ENCODE results near the gene FAM219A. TPM values are rescaled to one million over a fixed set of nuclear protein-coding genes. Genes with fewer than 3 reads are reported as not detected.
A peak's percentile ranks its signal among the peaks of the same experiment; 100 is the strongest.

FAM219A gene
- total RNA-seq, 1 experiment from 2014 or later = 17.1 TPM

DNA sequence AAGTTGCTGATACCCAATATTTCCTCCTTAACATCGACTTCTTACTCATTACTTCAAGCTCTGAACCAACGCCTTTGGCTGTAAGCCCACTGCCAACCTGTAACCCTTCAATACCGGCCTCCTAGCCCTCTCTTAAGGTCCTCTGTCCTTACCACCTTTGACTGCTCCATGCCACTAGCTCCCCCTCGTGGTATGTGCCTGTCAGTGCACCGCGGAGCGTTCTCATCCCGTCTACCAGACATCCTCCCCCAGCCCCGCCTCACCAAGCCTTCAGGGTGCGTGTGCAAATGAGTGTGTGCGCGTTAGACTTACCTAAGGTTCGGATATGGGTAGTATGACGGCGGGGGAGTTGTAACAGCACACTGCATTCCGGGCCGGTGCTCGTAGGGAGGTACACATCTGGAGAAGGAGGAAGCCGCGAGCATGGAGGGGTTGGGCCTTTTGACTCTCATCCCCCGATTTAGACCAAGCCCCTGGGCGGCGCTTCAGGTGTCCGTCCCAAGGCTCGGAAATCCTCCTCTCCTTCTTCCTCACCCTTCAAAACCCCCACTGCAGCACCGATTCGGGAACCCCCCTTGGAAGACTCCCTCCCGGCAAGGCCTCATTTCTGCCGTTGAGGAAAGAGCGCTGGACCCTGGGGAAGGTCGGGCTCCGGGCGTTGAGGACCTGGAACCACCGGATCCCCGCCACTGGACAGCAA is 78.9 kb downstream of the FAM219A start:
- DNase-seq (peak; percentile 86), ATAC-seq (peak; percentile 30)
- Histone ChIP-seq H3K4me3 (ENCODE audit: low read length) (peak overlapping the region; percentile 56), H3K4me1 (ENCODE audit: insufficient read depth, low read length) (peaks cover 14% of the 10 kb centered on the region), H3K27ac (ENCODE audit: low read length) (no peak overlapping the region), H3K27me3 (ENCODE audit: low read length) (no peaks in the 10 kb centered on the region), H3F3A (ENCODE audit: low read length, unreplicated experiment) (no peaks in the 10 kb centered on the region), H3K9me3 (ENCODE audit: low read length) (no peaks in the 10 kb centered on the region), H3K9me2 (replicated peaks; ENCODE audit: low read length) (no peaks in the 10 kb centered on the region), H3K79me2 (ENCODE audit: low read length) (no peaks in the 10 kb centered on the region), H4K20me1 (ENCODE audit: low read length) (no peaks in the 10 kb centered on the region), H3K9ac (ENCODE audit: low read length) (no peak overlapping the region), H3K4me2 (ENCODE audit: low read length) (peak overlapping the region; percentile 81), H3K36me3 (ENCODE audit: low read depth, low read length) (no peaks in the 10 kb centered on the region), H2AFZ (ENCODE audit: low read length) (peak overlapping the region; percentile 76)
- CTCF ChIA-PET = interaction anchor here (0.6 to 1.0 kb wide), 2 partner anchors 124 to 431 kb away, joined by 3 to 4 read pairs; no protein-coding TSS in a partner anchor
- intact Hi-C loops (cut with micrococcal nuclease) = loop anchor here (2.0 kb wide), 1 partner anchor 123 kb away; no protein-coding TSS in a partner anchor
- POLR2A ChIA-PET (ENCODE audit: unreplicated experiment) = interaction anchor here (0.5 to 0.7 kb wide), 3 partner anchors 44 to 1869 kb away, joined by 3 to 6 read pairs (median 4); no protein-coding TSS in a partner anchor
- TF ChIP-seq EZH2phosphoT487 (IDR thresholded peaks at IDR 0.05; ENCODE audit: borderline replicate concordance, low read length) (no peak), EZH2 (IDR thresholded peaks at IDR 0.05; ENCODE audit: low read length, unreplicated experiment) (no peak), CTCF (conservative IDR thresholded peaks at IDR 0.05; ENCODE audit: low read depth, low read length) (peak; percentile 91)
- no TSS peak for BruUV-seq (replicated peaks)

DNA sequence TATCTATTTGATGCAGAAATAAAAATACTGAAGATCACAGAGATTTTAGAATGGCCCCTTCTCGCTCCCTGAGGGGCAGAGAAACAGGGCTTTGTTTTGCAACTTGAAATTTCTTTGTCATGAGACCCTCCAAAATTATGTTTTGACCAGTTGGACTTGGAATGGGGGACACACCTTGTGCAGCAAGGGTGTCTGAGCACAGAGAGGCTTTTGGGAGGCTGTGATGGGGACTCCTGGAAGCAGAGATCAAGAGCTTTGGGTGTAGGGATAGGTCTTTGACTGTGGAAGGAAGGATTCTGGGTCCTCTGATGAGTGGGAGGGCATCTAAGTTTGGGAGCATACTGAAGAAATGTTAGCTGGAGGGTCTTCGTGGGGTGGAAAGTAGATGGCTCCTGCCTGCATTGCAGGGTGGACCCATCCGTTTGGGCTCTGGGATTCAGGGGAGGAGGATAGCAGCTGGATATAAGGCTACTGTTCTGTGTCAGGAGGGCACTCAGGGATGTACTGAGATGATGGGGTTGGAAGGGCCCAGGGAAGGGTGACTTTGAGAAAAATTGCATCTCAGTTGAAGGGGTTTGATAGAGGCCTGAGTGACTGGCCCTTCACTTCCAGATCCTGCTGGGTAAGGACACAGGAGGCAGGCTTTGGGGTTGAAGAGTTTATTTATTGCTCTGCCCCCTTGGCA is 79.9 kb downstream of the FAM219A start:
- Histone ChIP-seq H3K27me3 (ENCODE audit: low read length) (no peaks in the 10 kb centered on the region), H3K9me3 (ENCODE audit: low read length) (no peaks in the 10 kb centered on the region), H3K27ac (ENCODE audit: low read length) (no peak overlapping the region), H3K4me2 (ENCODE audit: low read length) (no peak overlapping the region), H3K9ac (ENCODE audit: low read length) (no peak overlapping the region), H3F3A (ENCODE audit: low read length, unreplicated experiment) (no peaks in the 10 kb centered on the region), H4K20me1 (ENCODE audit: low read length) (no peaks in the 10 kb centered on the region), H3K9me2 (replicated peaks; ENCODE audit: low read length) (no peaks in the 10 kb centered on the region), H3K4me1 (ENCODE audit: insufficient read depth, low read length) (peaks cover 14% of the 10 kb centered on the region), H3K79me2 (ENCODE audit: low read length) (no peaks in the 10 kb centered on the region), H3K36me3 (ENCODE audit: low read depth, low read length) (no peaks in the 10 kb centered on the region), H2AFZ (ENCODE audit: low read length) (no peak overlapping the region), H3K4me3 (ENCODE audit: low read length) (no peak overlapping the region)
- ChIA-PET CTCF (interaction anchor here (0.6 to 1.0 kb wide), 2 partner anchors 124 to 430 kb away, joined by 3 to 4 read pairs; no protein-coding TSS in a partner anchor), POLR2A (ENCODE audit: unreplicated experiment) (interaction anchor here (0.6 to 0.7 kb wide), 2 partner anchors 43 to 438 kb away, joined by 3 to 6 read pairs; no protein-coding TSS in a partner anchor)
- no TSS peak for BruUV-seq (replicated peaks)
- intact Hi-C loops (cut with micrococcal nuclease) = loop anchor here (2.0 kb wide), 1 partner anchor 122 kb away; no protein-coding TSS in a partner anchor
- ATAC-seq (no peak), DNase-seq (no peak)
- TF ChIP-seq CTCF (conservative IDR thresholded peaks at IDR 0.05; ENCODE audit: low read depth, low read length) (no peak), EZH2 (IDR thresholded peaks at IDR 0.05; ENCODE audit: low read length, unreplicated experiment) (no peak), EZH2phosphoT487 (IDR thresholded peaks at IDR 0.05; ENCODE audit: borderline replicate concordance, low read length) (no peak)
